T47D (cell line): Measurements from ENCODE around the gene NPIPB8.
"Not testable (repeated sequence)": the region's sequence is repeated elsewhere in the genome, so short reads cannot be mapped to it uniquely, and the experiment has no call there.

Source experiments
- DNase-seq, 2 experiments: peaks; one replicate each; pipeline versions ENCODE4 v3.0.0 to v3.0.0-alpha.2; 2011 to 2012; ENCODE audit warnings: low read depth in 1 of 2, low spot score in 1 of 2
- JUND ChIP-seq: IDR thresholded peaks from 2 replicates; pipeline ENCODE4 v1.6.1; 2012; ENCODE audit warnings: low read depth
- in situ Hi-C: cut with HindIII; loops from 2 replicates; pipeline ENCODE4 v1.10.0; 2016; ENCODE audit warnings: low sequenced_read_pairs, low pct_unique_long_range_greater_than_20kb

NPIPB8 gene

GRCh38 chr16:28637765-28638164, at the start of gene NPIPB8:
Gene NPIPB8 (plus strand): TSS chr16:28638065. CDS start chr16:28638361, 296 bp downstream.
- DNase-seq, in situ Hi-C loops: not testable (repeated sequence)

DNA sequence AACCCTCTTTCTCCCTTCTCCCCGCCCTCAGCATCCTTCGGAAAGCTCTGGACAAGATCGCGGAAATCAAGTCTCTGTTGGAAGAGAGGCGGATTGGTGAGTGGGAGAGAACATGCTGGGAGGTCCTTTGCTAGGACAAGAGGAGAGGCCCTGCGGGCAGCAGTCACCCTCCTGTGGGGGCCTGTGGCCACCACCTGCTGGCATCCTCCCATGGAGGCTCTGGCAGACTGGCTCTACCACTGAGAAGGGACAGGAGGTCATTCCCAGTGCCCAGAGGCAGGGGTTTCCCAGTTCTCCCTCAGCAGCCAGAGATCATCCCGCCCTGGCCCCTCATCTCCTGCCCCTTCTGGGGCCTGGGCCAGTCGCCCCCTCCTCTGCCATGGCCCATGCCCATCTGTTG, 48.8 kb upstream of the NPIPB8 start:
- in situ Hi-C loops, result no loop called here
- no peak for TF ChIP-seq JUND
- no peak for DNase-seq

DNA sequence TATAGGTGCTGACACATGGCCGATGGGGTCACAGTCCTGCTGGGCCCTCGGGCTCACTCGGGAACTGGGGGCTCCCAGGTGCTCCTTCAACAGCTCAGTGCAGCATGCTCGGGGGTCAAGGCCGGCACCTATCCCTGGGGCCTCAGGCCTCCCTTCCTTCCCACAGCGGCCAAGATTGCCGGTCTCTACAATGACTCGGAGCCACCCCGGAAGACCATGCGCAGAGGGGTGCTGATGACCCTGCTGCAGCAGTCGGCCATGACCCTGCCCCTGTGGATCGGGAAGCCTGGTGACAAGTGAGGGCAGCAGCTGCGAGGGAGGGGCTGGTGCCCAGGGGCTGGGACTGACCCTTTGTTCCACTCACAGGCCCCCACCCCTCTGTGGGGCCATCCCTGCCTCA, 47.9 kb upstream of the NPIPB8 start:
- DNase-seq, result no peak
- no peak for TF ChIP-seq JUND
- in situ Hi-C loops, result no loop called here

GRCh38 chr16:28590384-28591340, 47.2 kb upstream of the NPIPB8 start:
- in situ Hi-C loops, result no loop called here
- DNase-seq, result no peak
- TF ChIP-seq JUND, result no peak

- in situ Hi-C loops, result no loop called here
- no peak for TF ChIP-seq JUND
- no peak for DNase-seq
Observed at GRCh38 chr16:28591355-28591754, 46.5 kb upstream of the NPIPB8 start.

GRCh38 chr16:28592511-28592910, 45.4 kb upstream of the NPIPB8 start:
- in situ Hi-C loops, result no loop called here
- no peak for TF ChIP-seq JUND
- DNase-seq, result no peak

DNA sequence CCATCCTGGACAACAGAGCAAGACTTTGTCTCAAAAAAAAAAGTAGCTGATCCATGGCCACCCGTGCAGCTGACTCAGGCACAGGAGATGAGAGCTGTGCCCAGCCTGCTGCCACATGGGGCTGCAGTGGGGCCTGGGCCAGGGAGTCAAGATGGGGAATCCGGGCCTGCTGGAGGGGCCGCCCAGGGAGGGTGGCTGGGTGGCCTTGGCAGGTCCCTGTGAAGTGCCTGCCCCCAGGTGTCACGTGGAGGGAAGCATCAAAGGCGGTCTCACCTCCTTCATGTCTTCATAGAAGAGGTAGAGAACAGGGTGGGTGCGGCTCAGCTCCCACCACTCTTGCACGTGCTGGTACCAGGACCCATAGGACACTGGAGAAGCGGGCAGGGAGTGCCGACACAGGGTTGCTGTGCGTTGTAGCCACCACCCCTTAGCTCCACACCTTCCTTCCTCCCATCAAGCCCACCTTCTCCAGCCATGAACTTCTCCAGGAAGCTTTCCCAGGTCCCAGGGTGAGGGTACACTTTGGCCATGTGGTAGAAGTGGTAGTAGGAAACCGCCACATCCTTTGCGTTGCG, 44.8 kb upstream of the NPIPB8 start:
- in situ Hi-C loops, result no loop called here
- TF ChIP-seq JUND, result no peak
- no peak for DNase-seq

DNA sequence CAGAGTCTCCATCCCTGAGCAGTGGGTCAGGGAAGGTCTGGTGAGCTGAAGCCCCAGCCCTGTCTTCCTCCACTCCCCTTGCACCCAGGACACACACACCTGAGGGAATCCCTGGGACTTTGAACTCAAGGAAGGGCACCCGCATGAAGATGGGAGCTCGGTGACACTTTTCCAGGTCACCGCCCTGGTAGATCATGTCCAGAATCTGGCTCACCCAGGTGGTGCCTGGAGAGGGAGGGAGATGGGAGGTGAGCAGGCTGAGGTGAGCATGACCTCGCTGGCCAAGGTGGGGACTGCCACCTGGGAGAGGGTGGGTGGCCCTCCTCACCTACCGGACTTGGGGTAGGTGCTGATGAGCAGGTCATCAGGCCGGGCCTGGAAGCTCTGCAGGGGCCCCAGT, 42.4 kb upstream of the NPIPB8 start:
- DNase-seq, in situ Hi-C loops: not testable (repeated sequence)

DNA sequence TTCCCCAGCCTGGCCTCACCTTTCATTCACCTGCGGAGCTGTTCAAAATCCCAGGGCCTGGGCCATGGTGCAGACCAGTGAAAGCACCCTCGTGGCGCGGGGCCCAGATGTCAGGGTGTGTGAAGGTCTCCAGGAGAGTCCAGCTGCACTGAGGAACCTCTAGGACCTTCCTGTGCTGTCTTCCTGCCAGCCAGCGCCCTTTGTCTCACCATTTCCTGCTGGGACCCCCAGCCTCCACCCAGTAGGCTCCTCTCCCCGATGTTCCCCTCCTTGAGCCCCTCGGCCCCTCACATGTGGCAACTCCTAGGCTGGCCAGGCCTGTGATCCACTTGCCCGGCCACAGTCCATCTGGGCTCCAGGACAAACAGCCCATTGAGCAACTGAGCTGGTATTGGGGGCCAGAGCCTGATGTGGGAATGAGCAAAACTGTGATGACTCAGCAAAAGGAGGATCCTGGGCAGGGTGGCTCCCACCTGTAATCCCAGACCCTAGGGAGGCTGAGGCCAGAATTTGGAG, 41.7 kb upstream of the NPIPB8 start:
- in situ Hi-C loops, result no loop called here

GRCh38 chr16:28596840-28597691, 40.8 kb upstream of the NPIPB8 start, which contains the start of gene SULT1A2:
Gene SULT1A2 (minus strand): TSS chr16:28597050. CDS start chr16:28595930, 1,120 bp downstream.
- in situ Hi-C loops, result no loop called here
- TF ChIP-seq JUND, result no peak
- peak; percentile 43 to 85 for DNase-seq

More for the DNA sequence above, 41.7 kb upstream of the NPIPB8 start:
- DNase-seq, result no peak
- no peak for TF ChIP-seq JUND

GRCh38 chr16:28597692-28598261, 40.1 kb upstream of the NPIPB8 start:
- in situ Hi-C loops, result no loop called here
- peak in 1 of 2 experiments; percentile 41 for DNase-seq
- TF ChIP-seq JUND, result no peak

DNA sequence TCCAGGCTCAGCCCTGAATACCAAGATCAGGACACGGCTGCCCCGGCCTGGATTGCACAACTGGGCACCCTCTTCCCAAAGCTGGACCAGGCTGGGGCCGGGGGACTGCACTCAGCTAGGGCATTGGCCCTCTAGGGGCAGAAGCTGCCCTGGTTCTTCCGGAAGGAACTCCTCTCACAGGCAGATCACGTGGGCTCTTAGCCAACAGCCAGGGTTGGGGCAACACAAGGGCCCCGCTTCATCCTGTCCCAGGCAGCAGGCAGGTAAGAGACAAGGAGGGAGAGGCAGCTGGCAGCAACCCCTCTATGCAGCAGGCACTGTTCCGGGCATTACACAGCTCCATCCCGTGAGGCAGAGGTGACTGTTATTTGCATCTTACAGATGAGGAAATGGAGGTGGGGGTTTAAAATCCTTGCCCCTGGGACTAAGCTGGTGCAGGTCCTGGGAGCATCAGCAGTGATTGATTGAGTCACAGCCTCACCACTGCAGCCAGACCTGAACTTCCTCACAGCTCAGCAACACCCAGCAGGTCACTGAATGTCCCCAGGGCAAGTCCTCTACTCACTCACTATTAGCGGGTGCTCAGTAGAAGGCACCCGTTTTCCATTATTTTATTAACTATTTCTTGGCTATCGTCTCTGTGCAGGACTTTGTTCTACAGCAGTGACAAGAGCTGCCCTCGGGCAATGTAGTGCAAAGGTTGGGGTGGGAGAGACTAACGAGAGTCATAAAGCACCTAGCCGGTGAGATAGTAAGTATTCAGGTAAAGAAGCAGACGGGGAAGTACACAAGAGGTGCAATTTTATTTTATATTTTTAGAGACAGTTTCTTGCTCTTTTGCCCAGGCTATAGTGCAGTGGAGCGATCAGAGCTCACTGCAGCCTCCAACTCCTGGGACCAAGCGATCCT, 38.2 kb upstream of the NPIPB8 start:
- DNase-seq, in situ Hi-C loops: not testable (repeated sequence)

- in situ Hi-C loops, DNase-seq: not testable (repeated sequence)
Observed at GRCh38 chr16:28600965-28601364, 36.9 kb upstream of the NPIPB8 start.

GRCh38 chr16:28601589-28601988, 36.3 kb upstream of the NPIPB8 start:
- in situ Hi-C loops, result not testable (repeated sequence)

GRCh38 chr16:28602062-28602461, 35.8 kb upstream of the NPIPB8 start:
- in situ Hi-C loops, DNase-seq: not testable (repeated sequence)

More at GRCh38 chr16:28601589-28601988, 36.3 kb upstream of the NPIPB8 start:
- DNase-seq, result not testable (repeated sequence)
